GM12878 (cell line): ENCODE results near the gene MYADM.

Experiments
- EZH2 ChIP-seq: IDR thresholded peaks from 2 replicates; pipeline ENCODE4 v1.6.1; 2012; ENCODE audit warnings: low read depth, mild to moderate bottlenecking, control low read depth, inconsistent platforms, low read length, borderline replicate concordance; ENCODE audit not compliant: control insufficient read depth
- HDAC2 ChIP-seq: fragments of 200-600 bp; sonication (generic); IDR thresholded peaks from 2 replicates; pipeline ENCODE4 v1.6.1; 2017
- NFYB ChIP-seq: IDR thresholded peaks from 2 replicates; pipeline ENCODE4 v1.6.1; 2011; ENCODE audit warnings: low read depth, mild to moderate bottlenecking, low read length, improper control_type of control experiment, moderate library complexity; ENCODE audit not compliant: insufficient read depth
- POLR2A ChIP-seq: IDR thresholded peaks from 2 replicates; pipeline ENCODE4 v1.6.1; 2011; ENCODE audit warnings: low read depth, mild to moderate bottlenecking, low read length
- RAD21 ChIP-seq: IDR thresholded peaks from 2 replicates; pipeline ENCODE4 v1.6.1; 2011; ENCODE audit warnings: mild to moderate bottlenecking, low read depth, low read length, moderate library complexity; ENCODE audit not compliant: insufficient read depth
- RAD51 ChIP-seq: fragments of 450-650 bp; IDR thresholded peaks from 2 replicates; pipeline ENCODE4 v1.6.1; 2016; ENCODE audit warnings: moderate library complexity, mild to moderate bottlenecking, inconsistent platforms
- TAF1 ChIP-seq: IDR thresholded peaks from 2 replicates; pipeline ENCODE4 v1.6.1; 2011; ENCODE audit warnings: mild to moderate bottlenecking, low read depth, low read length, borderline replicate concordance
- TCF12 ChIP-seq: IDR thresholded peaks from 2 replicates; pipeline ENCODE4 v1.6.1; 2011; ENCODE audit warnings: low read depth, mild to moderate bottlenecking, low read length
- TCF3 ChIP-seq: IDR thresholded peaks from 2 replicates; pipeline ENCODE4 v1.6.1; 2012; ENCODE audit warnings: low read depth, mild to moderate bottlenecking, low read length, borderline replicate concordance; ENCODE audit not compliant: insufficient read depth
- ZNF207 ChIP-seq: fragments of 450-650 bp; IDR thresholded peaks from 2 replicates; pipeline ENCODE4 v1.6.1; 2014; ENCODE audit warnings: antibody characterized with exemption, mild to moderate bottlenecking, borderline replicate concordance
- TF ChIP-seq, protein P1 (sequence below): fragments of 450-650 bp; IDR thresholded peaks from 2 replicates; pipeline ENCODE4 v1.6.1; 2017; ENCODE audit warnings: mild to moderate bottlenecking, low read depth, inconsistent platforms; ENCODE audit not compliant: poor library complexity, severe bottlenecking
- TF ChIP-seq, protein P2 (sequence below), 3 experiments: IDR thresholded peaks in 2 of 3; conservative IDR thresholded peaks in 1 of 3; 2 replicates each; pipeline ENCODE4 v1.5.1; 2011; ENCODE audit warnings: low read depth in 3 of 3, low read length in 3 of 3, mild to moderate bottlenecking in 3 of 3, control low read depth in 2 of 3, moderate library complexity in 2 of 3, inconsistent platforms in 1 of 3, mixed read lengths in 1 of 3; ENCODE audit not compliant: control insufficient read depth in 2 of 3, insufficient read depth in 1 of 3; ENCODE audit errors: extremely low read depth in 1 of 3
- TF ChIP-seq, protein P3 (sequence below): IDR thresholded peaks from 2 replicates; pipeline ENCODE4 v1.6.1; 2011; ENCODE audit warnings: borderline replicate concordance, low read depth, mild to moderate bottlenecking, moderate library complexity, mixed read lengths, low read length; ENCODE audit not compliant: insufficient read depth; ENCODE audit errors: extremely low read length
- TF ChIP-seq, protein P4 (sequence below): IDR thresholded peaks from 2 replicates; pipeline ENCODE4 v1.6.1; 2012; ENCODE audit warnings: mild to moderate bottlenecking, low read depth, low read length

DNA sequence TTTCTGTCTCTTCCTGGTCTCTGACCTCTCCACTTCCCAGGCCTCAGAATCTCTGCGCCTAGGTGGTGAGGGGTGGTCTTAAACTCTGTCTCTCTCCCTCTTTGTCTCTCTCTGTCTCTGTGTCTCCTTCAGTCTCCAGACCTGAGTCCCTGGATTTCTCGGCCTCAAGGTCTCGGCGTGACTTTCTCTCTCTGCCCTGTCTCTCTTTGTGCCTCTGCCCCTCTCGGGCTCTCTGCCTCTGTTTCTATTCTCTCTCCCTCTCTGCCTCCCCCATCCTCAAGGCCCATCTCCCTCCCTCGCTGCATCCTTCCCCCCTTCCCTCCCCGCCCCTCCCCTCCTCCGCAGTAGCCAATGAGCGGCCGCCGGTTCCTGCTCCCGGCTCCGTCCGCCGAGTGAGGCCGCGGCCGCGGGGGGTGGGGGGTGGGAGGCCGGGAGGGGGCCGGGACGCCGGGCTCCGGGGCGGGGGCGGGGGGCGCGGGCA is 41.3 kb downstream of the MYADM start, which contains the start of gene CACNG7:
- no peak for TF ChIP-seq RAD51
- TF ChIP-seq TAF1: no peak
- no peak for TF ChIP-seq TCF12
- TF ChIP-seq, protein P1, sequence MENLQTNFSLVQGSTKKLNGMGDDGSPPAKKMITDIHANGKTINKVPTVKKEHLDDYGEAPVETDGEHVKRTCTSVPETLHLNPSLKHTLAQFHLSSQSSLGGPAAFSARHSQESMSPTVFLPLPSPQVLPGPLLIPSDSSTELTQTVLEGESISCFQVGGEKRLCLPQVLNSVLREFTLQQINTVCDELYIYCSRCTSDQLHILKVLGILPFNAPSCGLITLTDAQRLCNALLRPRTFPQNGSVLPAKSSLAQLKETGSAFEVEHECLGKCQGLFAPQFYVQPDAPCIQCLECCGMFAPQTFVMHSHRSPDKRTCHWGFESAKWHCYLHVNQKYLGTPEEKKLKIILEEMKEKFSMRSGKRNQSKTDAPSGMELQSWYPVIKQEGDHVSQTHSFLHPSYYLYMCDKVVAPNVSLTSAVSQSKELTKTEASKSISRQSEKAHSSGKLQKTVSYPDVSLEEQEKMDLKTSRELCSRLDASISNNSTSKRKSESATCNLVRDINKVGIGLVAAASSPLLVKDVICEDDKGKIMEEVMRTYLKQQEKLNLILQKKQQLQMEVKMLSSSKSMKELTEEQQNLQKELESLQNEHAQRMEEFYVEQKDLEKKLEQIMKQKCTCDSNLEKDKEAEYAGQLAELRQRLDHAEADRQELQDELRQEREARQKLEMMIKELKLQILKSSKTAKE: no peak
- no peak for TF ChIP-seq ZNF207
- TF ChIP-seq NFYB: no peak
- TF ChIP-seq, protein P2, sequence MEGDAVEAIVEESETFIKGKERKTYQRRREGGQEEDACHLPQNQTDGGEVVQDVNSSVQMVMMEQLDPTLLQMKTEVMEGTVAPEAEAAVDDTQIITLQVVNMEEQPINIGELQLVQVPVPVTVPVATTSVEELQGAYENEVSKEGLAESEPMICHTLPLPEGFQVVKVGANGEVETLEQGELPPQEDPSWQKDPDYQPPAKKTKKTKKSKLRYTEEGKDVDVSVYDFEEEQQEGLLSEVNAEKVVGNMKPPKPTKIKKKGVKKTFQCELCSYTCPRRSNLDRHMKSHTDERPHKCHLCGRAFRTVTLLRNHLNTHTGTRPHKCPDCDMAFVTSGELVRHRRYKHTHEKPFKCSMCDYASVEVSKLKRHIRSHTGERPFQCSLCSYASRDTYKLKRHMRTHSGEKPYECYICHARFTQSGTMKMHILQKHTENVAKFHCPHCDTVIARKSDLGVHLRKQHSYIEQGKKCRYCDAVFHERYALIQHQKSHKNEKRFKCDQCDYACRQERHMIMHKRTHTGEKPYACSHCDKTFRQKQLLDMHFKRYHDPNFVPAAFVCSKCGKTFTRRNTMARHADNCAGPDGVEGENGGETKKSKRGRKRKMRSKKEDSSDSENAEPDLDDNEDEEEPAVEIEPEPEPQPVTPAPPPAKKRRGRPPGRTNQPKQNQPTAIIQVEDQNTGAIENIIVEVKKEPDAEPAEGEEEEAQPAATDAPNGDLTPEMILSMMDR (IDR thresholded peaks at IDR 0.05 in 2 of 3, conservative IDR thresholded peaks at IDR 0.05 in 1 of 3; ENCODE audit: control insufficient read depth in 2 of 3, extremely low read depth in 1 of 3, insufficient read depth in 1 of 3, low read depth in 3 of 3, low read length in 3 of 3): no peak
- no peak for TF ChIP-seq POLR2A
- TF ChIP-seq, protein P3, sequence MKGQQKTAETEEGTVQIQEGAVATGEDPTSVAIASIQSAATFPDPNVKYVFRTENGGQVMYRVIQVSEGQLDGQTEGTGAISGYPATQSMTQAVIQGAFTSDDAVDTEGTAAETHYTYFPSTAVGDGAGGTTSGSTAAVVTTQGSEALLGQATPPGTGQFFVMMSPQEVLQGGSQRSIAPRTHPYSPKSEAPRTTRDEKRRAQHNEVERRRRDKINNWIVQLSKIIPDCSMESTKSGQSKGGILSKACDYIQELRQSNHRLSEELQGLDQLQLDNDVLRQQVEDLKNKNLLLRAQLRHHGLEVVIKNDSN: no peak
- TF ChIP-seq HDAC2: no peak
- no peak for TF ChIP-seq RAD21
- no peak for TF ChIP-seq EZH2
- no peak for TF ChIP-seq TCF3
- TF ChIP-seq, protein P4, sequence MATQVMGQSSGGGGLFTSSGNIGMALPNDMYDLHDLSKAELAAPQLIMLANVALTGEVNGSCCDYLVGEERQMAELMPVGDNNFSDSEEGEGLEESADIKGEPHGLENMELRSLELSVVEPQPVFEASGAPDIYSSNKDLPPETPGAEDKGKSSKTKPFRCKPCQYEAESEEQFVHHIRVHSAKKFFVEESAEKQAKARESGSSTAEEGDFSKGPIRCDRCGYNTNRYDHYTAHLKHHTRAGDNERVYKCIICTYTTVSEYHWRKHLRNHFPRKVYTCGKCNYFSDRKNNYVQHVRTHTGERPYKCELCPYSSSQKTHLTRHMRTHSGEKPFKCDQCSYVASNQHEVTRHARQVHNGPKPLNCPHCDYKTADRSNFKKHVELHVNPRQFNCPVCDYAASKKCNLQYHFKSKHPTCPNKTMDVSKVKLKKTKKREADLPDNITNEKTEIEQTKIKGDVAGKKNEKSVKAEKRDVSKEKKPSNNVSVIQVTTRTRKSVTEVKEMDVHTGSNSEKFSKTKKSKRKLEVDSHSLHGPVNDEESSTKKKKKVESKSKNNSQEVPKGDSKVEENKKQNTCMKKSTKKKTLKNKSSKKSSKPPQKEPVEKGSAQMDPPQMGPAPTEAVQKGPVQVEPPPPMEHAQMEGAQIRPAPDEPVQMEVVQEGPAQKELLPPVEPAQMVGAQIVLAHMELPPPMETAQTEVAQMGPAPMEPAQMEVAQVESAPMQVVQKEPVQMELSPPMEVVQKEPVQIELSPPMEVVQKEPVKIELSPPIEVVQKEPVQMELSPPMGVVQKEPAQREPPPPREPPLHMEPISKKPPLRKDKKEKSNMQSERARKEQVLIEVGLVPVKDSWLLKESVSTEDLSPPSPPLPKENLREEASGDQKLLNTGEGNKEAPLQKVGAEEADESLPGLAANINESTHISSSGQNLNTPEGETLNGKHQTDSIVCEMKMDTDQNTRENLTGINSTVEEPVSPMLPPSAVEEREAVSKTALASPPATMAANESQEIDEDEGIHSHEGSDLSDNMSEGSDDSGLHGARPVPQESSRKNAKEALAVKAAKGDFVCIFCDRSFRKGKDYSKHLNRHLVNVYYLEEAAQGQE: no peak
